GM19351 (cell line): ENCODE data around the gene IFNA2.
A peak's percentile ranks its signal among the peaks of the same experiment; 100 is the strongest.
"Not testable (repeated sequence)": the region's sequence is repeated elsewhere in the genome, so short reads cannot be mapped to it uniquely, and the experiment has no call there.

Experiments used
- ATAC-seq: cut with Tn5 transposase; IDR thresholded peaks from one replicate; pipeline ENCODE4 v1.9.1; 2021; ENCODE audit warnings: mild to moderate bottlenecking, moderate library complexity; ENCODE audit not compliant: unreplicated experiment

Gene IFNA2

GRCh38 chr9:21383627-21384026 is 1.6 kb downstream of the IFNA2 start:
- no peak for ATAC-seq

- peak; percentile 97 for ATAC-seq
Measured at GRCh38 chr9:21381448-21382339, 3.5 kb downstream of the IFNA2 start.

- not testable (repeated sequence) for ATAC-seq
Measured at GRCh38 chr9:21371467-21371866, 13.7 kb downstream of the IFNA2 start.

- ATAC-seq = no peak
Measured at GRCh38 chr9:21367957-21368356, 17.2 kb downstream of the IFNA2 start, which contains the start of gene IFNA13. Gene IFNA13, minus strand, starts transcription at chr9:21368057. Its CDS starts 47 bp downstream, at chr9:21368010.

- ATAC-seq = peak; percentile 88
Measured at GRCh38 chr9:21367169-21367568, 18.0 kb downstream of the IFNA2 start.

GRCh38 chr9:21362287-21362686 is 22.9 kb downstream of the IFNA2 start:
- ATAC-seq = no peak

- ATAC-seq = peak; percentile 95
Measured at GRCh38 chr9:21357479-21358460, 27.4 kb downstream of the IFNA2 start.

- no peak for ATAC-seq
Measured at GRCh38 chr9:21350787-21351186, 34.4 kb downstream of the IFNA2 start, which contains the start of gene IFNA6. Gene IFNA6, minus strand, starts transcription at chr9:21350887. Its CDS starts 0 bp downstream, at chr9:21350887.

- ATAC-seq = no peak
Measured at GRCh38 chr9:21348430-21348970, 36.7 kb downstream of the IFNA2 start.

GRCh38 chr9:21340735-21341134 is 44.5 kb downstream of the IFNA2 start:
- no peak for ATAC-seq

GRCh38 chr9:21336457-21336856 is 48.7 kb downstream of the IFNA2 start:
- ATAC-seq = no peak

GRCh38 chr9:21334701-21335632 is 50.2 kb downstream of the IFNA2 start, which contains the start of gene KLHL9:
Gene KLHL9, minus strand, starts transcription at chr9:21335404. Its CDS starts 545 bp downstream, at chr9:21334859.
- ATAC-seq = peak; percentile 83
